H1 (cell line): ENCODE data around the gene NOM1. TPM values are rescaled to one million over a fixed set of nuclear protein-coding genes. Genes with fewer than 3 reads are reported as not detected.

Experiments
- CTBP2 ChIP-seq: IDR thresholded peaks from 2 replicates; pipeline ENCODE4 v1.7.0; 2011; ENCODE audit warnings: borderline replicate concordance, mild to moderate bottlenecking, moderate library complexity, mixed read lengths, low read length; ENCODE audit not compliant: insufficient read depth, insufficient read length
- RFX5 ChIP-seq: IDR thresholded peaks from 2 replicates; pipeline ENCODE4 v1.6.1; 2011; ENCODE audit warnings: low read depth, low read length, improper control_type of control experiment, borderline replicate concordance
- RNF2 ChIP-seq: fragments of 200-900, 300-1000 bp; sonication (generic); IDR thresholded peaks from 2 replicates; pipeline ENCODE4 v1.7.1; 2016; ENCODE audit warnings: borderline replicate concordance, low read depth, mild to moderate bottlenecking, antibody characterized with exemption, low read length; ENCODE audit not compliant: poor library complexity, severe bottlenecking; ENCODE audit errors: missing control alignments
- SIRT6 ChIP-seq: IDR thresholded peaks from one replicate; pipeline ENCODE4 v1.7.1; 2012; ENCODE audit warnings: low read length, inconsistent platforms
- SRF ChIP-seq: IDR thresholded peaks from 2 replicates; pipeline ENCODE4 v1.6.1; 2011; ENCODE audit warnings: mild to moderate bottlenecking, low read depth, low read length, moderate library complexity
- TCF12 ChIP-seq: IDR thresholded peaks from 2 replicates; pipeline ENCODE4 v1.6.1; 2011; ENCODE audit warnings: low read depth, mild to moderate bottlenecking, low read length
- polyA plus RNA-seq, 7 experiments: library from polyadenylated mRNA; depleted of rRNA in 3 of 7; stranded (reverse) in 5 of 7; unstranded in 2 of 7; fragments of >200 nt in 5 of 7; fragments of 200-250 nt in 2 of 7; gene quantifications; 1 replicate in 5 of 7; 2 replicates in 1 of 7; 4 replicates in 1 of 7; pipeline versions ENCODE4 v1.2.1 to v1.2.3, GENCODE V29; 2011 to 2013; ENCODE audit warnings: missing spikeins in 2 of 7, mixed read lengths in 2 of 7
- total RNA-seq: library from RNA; stranded (reverse); fragmentation: NEBNext Ultra II Directional; extraction: Animal tissue kit (Norgen Biotek cat#: 25700); gene quantifications from 2 replicates; pipeline ENCODE4 v1.2.1, GENCODE V29; 2021

The NOM1 gene
- total and polyA plus RNA-seq, 2 of the 8 experiments (the other 6 are each of a cell fraction or from before 2014, with no cell fraction given), result 10.6 to 29.1 TPM

- TF ChIP-seq CTBP2 (no peak), TCF12 (no peak), SIRT6 (no peak), RFX5 (no peak), RNF2 (no peak), SRF (no peak)
Observed at GRCh38 chr7:157014635-157015555, 65.4 kb downstream of the NOM1 start (continued).
